ENCODE measurements around the gene C20orf96. TPM values are rescaled to one million over a fixed set of nuclear protein-coding genes. Genes with fewer than 3 reads are reported as not detected.

Gene C20orf96
- total and polyA plus RNA-seq, 12 donors, result 2.7 to 20.2 (median 6.3) TPM

GRCh38 chr20:309306-309840 lies 18.8 kb upstream of the C20orf96 start:
- H3K27ac ChIP-seq, result peak overlapping the region; percentile 63 to 93 (median 81)
- 2 to 6% (median 5%) methylated on average over 6 of the region's 6 CpGs for WGBS, 4 donors
- no peaks in the 10 kb centered on the region for H3K36me3 ChIP-seq (replicated peaks in 1 of 2)
- intact Hi-C loops (cut with DNase I), result no loop called here
- TF ChIP-seq CTCF (IDR thresholded peaks at IDR 0.05) (no peak), POLR2A (IDR thresholded peaks at IDR 0.05) (no peak)
- peak overlapping the region in 2 of 4 donors; percentile 24 to 68 for H3K4me3 ChIP-seq
- H3K9me3 ChIP-seq (replicated peaks in 1 of 3), result no peaks in the 10 kb centered on the region
- H3K27me3 ChIP-seq, result no peaks in the 10 kb centered on the region
- peaks cover 8 to 16% of the 10 kb centered on the region in 2 donors for H3K4me1 ChIP-seq (replicated peaks in 1 of 2)
- peak in 1 of 7 donors; percentile 27 for DNase-seq

DNA sequence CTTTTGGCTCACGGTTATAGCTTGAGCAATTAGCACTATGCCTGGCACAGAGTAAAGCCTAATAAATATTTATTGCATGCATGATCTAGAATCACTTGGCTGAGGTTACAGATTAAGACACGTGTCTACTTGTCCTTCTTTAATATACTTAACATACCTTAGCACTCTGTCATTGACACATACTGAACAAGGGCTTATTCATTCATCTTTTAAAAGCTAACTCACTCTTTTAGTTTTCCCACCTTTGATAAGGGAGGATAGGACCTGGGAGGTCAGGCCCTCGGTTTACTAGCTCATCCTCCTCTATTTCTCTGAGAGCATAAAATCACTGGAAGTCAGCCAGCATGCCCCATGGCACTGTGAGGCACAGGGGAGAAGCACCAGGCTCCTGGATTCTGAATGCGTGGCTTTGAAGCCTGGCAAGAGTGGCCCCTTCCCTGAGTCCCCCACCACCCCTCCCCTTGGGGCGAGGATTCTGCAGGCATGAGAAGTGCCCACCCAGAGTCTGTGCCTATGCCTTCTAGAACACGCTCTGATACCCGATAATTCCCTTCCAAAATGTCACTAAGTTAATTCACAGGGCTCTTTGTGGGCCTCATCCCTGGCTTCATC lies 18.0 kb upstream of the C20orf96 start:
- WGBS, 4 donors, result 68 to 78% (median 69%) methylated on average over 6 to 7 of the region's 7 CpGs
- intact Hi-C loops (cut with DNase I), result no loop called here
- Histone ChIP-seq H3K27me3 (no peaks in the 10 kb centered on the region), H3K36me3 (replicated peaks in 1 of 2) (no peaks in the 10 kb centered on the region), H3K4me3 (no peak overlapping the region), H3K27ac (peak overlapping the region in 2 of 5 donors; percentile 93), H3K9me3 (replicated peaks in 1 of 3) (no peaks in the 10 kb centered on the region), H3K4me1 (replicated peaks in 1 of 2) (peaks cover 8 to 16% of the 10 kb centered on the region in 2 donors)
- DNase-seq, result no peak
- TF ChIP-seq CTCF (IDR thresholded peaks at IDR 0.05) (no peak), POLR2A (IDR thresholded peaks at IDR 0.05) (no peak)

- H3K9me3 ChIP-seq (replicated peaks in 1 of 3), result no peaks in the 10 kb centered on the region
- intact Hi-C loops (cut with DNase I), result no loop called here
- no peak for DNase-seq
- H3K27me3 ChIP-seq, result no peaks in the 10 kb centered on the region
- 72 to 84% (median 76%) methylated on average over 6 to 11 of the region's 11 CpGs for WGBS, 4 donors
- H3K4me3 ChIP-seq, result no peak overlapping the region
- no peak for TF ChIP-seq POLR2A (IDR thresholded peaks at IDR 0.05)
- no peaks in the 10 kb centered on the region for H3K36me3 ChIP-seq (replicated peaks in 1 of 2)
- H3K27ac ChIP-seq, result no peak overlapping the region
- H3K4me1 ChIP-seq (replicated peaks in 1 of 2), result peaks cover 14 to 29% of the 10 kb centered on the region in 2 donors
Measured at GRCh38 chr20:305745-306144, 15.2 kb upstream of the C20orf96 start.

- DNase-seq, result no peak
- Histone ChIP-seq H3K9me3 (replicated peaks in 1 of 3) (no peaks in the 10 kb centered on the region), H3K27ac (peak overlapping the region in 2 of 5 donors; percentile 62 to 99), H3K4me3 (no peak overlapping the region), H3K27me3 (no peaks in the 10 kb centered on the region), H3K4me1 (replicated peaks in 1 of 2) (peaks cover 30 to 34% of the 10 kb centered on the region in 2 donors), H3K36me3 (replicated peaks in 1 of 2) (no peaks in the 10 kb centered on the region)
- TF ChIP-seq CTCF (IDR thresholded peaks at IDR 0.05), result no peak
- TF ChIP-seq POLR2A (IDR thresholded peaks at IDR 0.05), result no peak
- intact Hi-C loops (cut with DNase I), result no loop called here
- 75 to 81% (median 79%) methylated on average over 13 of the region's 13 CpGs for WGBS, 4 donors
Measured at GRCh38 chr20:301886-302848, 11.6 kb upstream of the C20orf96 start.

Measured in adrenal gland (tissue), 12 donors.